Epithelial cell of proximal tubule (primary cell): ENCODE data around the gene PHF20. TPM values are rescaled to one million over a fixed set of nuclear protein-coding genes. Genes with fewer than 3 reads are reported as not detected.
"Not testable (repeated sequence)": the region's sequence is repeated elsewhere in the genome, so short reads cannot be mapped to it uniquely, and the experiment has no call there.

Experiments used
- DNase-seq: peaks from one replicate; pipeline ENCODE4 v3.0.0-alpha.2; 2011; ENCODE audit warnings: low read depth
- H3K4me3 ChIP-seq: 2 replicates; pipeline ENCODE4 v1.5.1; 2011; ENCODE audit warnings: low read depth, mild to moderate bottlenecking, low read length
- total RNA-seq: library from RNA; depleted of rRNA; stranded (reverse); fragments of >200 nt; gene quantifications from 2 replicates; pipeline ENCODE4 v1.2.3, GENCODE V29; 2015
- TF ChIP-seq, protein P1 (sequence below): conservative IDR thresholded peaks from 2 replicates; pipeline ENCODE4 v1.5.1; 2012; ENCODE audit warnings: low read depth, mild to moderate bottlenecking, low read length

Gene PHF20
- total RNA-seq, 1 donor from 2014 or later = 19.0 TPM

DNA sequence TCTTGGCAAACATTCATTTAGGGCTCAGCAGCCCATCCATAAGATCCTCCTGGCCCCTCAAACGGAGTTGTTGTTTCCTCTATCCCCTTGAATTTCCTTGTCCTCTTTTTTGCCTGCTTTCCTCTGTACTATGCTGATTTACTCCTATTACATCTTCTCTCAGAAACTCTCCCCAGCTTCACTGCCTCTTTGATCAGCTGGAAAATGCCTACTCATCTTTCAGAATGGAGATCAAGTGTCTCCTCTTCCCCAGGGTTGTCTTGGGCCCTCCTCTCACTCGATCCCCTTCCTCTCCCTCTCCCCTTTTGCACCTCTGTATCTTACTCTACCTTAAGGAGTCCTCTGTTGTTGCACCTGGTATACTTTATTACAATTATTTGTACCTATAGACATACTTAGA lies 60.2 kb downstream of the PHF20 start:
- no peak for DNase-seq
- H3K4me3 ChIP-seq = no peak overlapping the region
- TF ChIP-seq, protein P1, sequence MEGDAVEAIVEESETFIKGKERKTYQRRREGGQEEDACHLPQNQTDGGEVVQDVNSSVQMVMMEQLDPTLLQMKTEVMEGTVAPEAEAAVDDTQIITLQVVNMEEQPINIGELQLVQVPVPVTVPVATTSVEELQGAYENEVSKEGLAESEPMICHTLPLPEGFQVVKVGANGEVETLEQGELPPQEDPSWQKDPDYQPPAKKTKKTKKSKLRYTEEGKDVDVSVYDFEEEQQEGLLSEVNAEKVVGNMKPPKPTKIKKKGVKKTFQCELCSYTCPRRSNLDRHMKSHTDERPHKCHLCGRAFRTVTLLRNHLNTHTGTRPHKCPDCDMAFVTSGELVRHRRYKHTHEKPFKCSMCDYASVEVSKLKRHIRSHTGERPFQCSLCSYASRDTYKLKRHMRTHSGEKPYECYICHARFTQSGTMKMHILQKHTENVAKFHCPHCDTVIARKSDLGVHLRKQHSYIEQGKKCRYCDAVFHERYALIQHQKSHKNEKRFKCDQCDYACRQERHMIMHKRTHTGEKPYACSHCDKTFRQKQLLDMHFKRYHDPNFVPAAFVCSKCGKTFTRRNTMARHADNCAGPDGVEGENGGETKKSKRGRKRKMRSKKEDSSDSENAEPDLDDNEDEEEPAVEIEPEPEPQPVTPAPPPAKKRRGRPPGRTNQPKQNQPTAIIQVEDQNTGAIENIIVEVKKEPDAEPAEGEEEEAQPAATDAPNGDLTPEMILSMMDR = no peak

DNA sequence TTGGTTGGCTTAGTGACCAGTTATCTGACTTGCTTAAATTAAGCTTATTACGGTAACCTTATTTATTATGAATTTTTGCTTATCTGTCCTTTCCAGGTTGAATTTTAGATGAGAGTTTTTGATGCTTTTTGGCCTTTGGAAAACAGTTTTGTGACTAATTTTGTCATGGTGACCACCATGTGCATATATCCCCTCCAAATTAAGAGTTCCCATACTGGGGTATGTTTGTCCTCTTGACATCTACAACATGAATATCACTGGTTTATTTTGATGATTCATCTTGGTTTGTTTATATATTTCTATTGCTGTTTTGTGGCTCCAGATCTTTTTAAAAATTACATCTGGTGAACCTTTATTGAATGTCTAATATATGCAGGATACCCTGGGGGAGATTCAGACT lies 61.4 kb downstream of the PHF20 start:
- TF ChIP-seq, protein P1 = no peak
- H3K4me3 ChIP-seq = no peak overlapping the region
- DNase-seq = no peak

DNA sequence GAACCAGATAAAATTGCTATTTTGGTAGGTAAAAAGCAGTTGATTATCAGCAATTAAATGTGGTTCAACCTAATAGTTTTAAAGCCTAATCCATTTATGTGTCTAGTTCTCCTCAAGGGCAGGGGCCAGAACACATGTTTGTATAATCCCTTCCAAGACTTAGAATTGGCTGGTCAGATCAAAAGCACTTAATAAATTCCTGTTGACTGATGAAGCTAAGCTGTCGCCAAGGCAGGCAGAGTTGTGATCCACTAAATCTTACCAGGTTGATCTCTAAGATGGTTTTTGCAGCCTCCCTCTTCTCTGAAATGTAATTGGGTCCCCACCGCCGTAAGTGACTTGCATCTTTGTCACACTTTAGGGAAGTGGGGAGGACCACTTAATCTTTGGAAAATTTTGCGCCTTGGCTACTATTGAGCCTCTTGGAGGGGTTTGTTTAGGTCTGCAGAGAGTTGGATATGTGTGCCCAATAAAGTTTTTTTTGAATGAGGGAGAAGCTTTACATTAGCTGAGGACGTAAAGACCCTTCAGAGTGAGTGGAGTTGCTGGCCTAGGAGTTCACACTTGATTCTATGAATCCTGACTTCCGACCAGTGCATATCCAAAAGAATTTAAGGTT lies 65.9 kb downstream of the PHF20 start:
- no peak for DNase-seq
- TF ChIP-seq, protein P1 = no peak

DNA sequence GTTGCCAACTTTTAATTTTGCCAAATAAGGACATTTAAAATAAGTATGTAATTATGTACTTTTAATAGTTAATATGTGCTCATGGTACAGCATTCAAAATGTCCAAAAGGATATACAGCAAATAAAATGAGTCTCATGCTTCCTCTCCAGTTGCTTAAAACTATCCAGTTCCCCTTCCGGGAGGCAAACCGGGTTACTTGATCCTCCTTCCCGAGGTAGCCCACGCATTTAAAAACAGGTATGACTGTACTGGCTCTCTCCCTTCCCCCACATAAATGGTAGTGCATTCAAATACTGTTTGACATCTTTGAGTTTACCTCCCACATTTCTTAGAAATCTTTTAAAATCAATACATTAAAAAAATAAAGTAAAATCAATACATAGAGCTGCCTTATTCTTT lies 66.4 kb downstream of the PHF20 start:
- DNase-seq = no peak
- no peak overlapping the region for H3K4me3 ChIP-seq
- TF ChIP-seq, protein P1 = no peak

More for the DNA sequence above, 65.9 kb downstream of the PHF20 start:
- H3K4me3 ChIP-seq = no peak overlapping the region

DNA sequence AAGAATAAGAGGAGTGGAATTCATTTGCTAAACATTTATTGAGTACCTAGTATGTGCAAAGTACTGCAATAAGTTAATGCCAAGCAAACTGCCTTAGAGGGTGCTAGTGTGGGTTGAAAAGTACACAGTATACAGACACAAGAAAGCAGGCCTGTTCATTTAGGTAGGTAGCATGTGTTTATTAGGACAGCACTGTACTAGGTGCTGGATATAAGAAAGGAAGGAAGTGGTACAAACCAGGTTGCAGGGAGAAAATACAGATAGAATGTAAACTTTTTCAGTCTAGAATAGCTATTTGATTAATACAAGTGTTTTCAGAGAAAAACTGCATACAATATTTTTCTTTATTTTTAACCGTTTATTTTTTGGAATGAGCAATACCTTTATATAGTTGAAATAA lies 68.1 kb downstream of the PHF20 start:
- no peak for DNase-seq
- TF ChIP-seq, protein P1 = no peak
- H3K4me3 ChIP-seq = no peak overlapping the region

DNA sequence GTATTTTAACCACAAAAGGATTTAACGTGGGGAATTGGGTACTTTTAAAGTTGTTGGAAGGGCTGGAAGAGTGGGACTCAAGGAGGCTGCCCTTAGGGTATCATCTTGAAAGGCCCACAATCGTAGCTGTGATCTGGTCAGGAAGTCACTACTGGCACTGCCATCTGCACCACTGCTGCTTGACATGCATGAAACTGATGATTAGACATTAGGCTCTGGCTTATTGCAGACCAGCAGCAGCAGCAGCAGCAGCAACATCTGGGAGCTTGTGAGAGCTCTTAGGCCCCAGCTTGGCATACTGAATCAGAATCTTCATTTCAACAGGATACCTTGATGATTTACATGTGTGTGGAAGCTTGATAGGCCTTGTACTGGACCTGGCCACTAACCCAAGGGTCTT lies 68.6 kb downstream of the PHF20 start:
- no peak overlapping the region for H3K4me3 ChIP-seq

DNA sequence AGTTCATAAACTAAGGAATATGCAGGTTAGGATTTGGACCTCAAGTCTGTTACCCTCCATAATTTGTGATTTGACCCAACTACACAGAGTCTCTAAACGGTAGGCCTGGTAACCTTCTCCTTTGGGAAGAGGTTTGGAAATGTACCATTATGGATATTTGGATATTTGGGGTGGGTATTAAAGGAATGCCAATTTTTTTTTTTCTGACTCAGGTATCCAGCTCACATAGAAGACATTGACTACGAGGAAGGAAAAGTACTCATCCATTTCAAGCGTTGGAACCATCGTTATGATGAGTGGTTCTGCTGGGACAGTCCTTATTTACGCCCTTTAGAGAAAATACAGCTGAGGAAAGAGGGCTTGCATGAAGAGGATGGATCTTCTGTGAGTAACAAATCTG lies 70.5 kb downstream of the PHF20 start:
- no peak for DNase-seq
- TF ChIP-seq, protein P1 = no peak
- H3K4me3 ChIP-seq = no peak overlapping the region

More for the DNA sequence above, 68.6 kb downstream of the PHF20 start:
- no peak for DNase-seq
- TF ChIP-seq, protein P1 = no peak

DNA sequence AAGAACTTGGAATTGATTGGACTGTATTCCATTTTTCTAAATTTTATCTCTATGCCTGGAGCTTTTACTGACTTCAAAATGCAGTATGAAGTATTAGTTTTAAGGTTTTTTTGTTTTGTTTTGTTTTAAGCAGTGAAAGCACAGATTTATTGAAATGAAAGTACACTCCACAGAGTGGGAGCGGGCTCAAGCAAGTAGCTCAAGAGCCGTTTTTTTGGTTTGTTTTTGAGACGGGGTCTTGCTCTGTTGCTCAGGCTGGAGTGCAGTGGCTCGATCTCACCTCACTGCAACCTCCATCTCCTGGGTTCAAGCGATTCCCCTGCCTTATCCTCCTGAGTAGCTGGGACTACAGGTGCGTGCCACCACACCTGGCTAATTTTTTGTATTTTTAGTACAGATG lies 72.1 kb downstream of the PHF20 start:
- DNase-seq, H3K4me3 ChIP-seq: not testable (repeated sequence)
